HUDEP-2 (cell line): Measurements from ENCODE around the gene FAU.

Experiments used
- DNase-seq, 76 experiments: peaks; one replicate each; lab custom pipeline; 2025; ENCODE audit not compliant: unreplicated experiment in 76 of 76; lab: John Stamatoyannopoulos, UW

The FAU gene

GRCh38 chr11:65136515-65137096 is 14.7 kb upstream of the FAU start:
- no peak for DNase-seq

- DNase-seq = no peak
Measured at GRCh38 chr11:65135633-65136145, 13.8 kb upstream of the FAU start.

- DNase-seq = peak in 74 of 76 experiments; percentile 32 to 94 (median 84)
Measured at GRCh38 chr11:65134952-65135632, 13.2 kb upstream of the FAU start.

- peak in 72 of 76 experiments; percentile 28 to 96 (median 80) for DNase-seq
Measured at GRCh38 chr11:65134240-65134951, 12.5 kb upstream of the FAU start, which contains the start of gene SYVN1. TSS of gene SYVN1 (minus strand) at chr11:65134519. CDS start at chr11:65133601, 918 bp downstream.

GRCh38 chr11:65133724-65134123 is 11.8 kb upstream of the FAU start:
- no peak for DNase-seq

- peak in 50 of 76 experiments; percentile 3 to 62 (median 42) for DNase-seq
Measured at GRCh38 chr11:65132988-65133700, 11.2 kb upstream of the FAU start.

DNA sequence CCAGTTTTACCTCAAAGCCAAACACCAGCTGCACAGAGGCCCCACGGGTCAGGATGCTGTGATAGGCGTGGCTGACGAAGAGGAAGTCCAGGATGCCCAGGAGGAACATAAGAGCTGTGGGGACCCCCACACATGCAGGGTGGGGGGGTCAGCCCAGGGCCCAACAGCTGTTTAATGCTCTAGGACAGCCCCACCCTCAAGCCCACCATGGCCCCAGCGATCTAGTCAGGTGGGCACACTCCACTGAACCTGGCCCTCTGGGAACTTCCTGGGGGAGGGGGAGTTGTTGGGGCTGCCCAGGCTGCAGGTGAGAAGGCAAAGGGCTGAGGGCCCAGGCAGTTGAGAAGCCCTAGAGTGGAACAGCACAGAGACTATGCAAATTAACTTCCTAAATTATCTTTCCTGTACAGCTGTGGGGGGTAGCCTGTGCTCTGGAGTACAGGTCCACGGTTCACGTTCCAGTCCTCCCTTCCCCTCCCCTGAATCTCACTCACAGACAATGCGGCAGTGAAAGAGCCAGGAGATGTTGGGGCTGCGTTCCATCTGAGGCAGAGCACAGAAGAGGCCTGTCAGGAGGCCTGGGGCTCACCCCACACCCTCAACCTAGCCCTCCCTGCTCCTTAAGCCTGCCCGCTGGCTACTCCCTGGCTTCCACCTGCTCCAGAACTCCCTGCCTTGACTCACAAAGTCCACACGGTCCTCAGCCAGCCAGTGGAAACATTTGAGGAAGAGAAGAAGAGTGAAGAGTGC is 10.5 kb upstream of the FAU start:
- no peak for DNase-seq

DNA sequence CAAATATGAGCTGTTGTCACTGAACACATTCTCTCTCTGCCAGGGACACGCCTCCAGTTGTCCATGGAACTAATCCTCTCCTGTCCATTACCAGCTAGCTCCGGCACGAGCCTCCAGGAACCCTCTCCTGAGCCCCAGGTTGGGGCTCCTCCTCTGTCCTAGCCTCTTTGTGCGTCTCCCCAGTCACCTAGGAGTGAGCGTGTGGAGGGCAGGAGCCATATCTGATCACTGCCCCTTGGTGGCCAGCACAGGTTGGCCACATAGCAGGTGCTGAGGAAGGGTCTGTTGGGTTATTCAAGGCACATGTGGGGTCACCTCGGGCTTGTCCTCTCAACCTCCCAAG is 9.9 kb upstream of the FAU start:
- no peak for DNase-seq

DNA sequence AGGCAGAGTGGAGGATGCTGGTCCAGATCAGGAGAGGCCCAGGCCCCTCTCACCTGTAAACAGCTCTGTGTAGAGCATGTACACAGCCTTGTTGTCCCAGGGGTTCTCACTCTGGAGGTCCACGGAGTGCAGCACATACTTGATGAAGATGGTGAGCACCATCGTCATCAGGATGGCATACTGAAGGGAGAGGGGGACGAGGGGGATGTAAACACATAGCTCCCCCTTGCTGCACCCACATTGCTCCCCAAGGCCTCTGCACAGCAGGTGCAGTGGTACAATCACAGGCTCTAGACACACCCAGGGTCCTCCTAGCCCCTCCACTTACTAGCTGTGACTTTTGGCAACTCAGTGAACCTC is 9.5 kb upstream of the FAU start:
- no peak for DNase-seq

DNA sequence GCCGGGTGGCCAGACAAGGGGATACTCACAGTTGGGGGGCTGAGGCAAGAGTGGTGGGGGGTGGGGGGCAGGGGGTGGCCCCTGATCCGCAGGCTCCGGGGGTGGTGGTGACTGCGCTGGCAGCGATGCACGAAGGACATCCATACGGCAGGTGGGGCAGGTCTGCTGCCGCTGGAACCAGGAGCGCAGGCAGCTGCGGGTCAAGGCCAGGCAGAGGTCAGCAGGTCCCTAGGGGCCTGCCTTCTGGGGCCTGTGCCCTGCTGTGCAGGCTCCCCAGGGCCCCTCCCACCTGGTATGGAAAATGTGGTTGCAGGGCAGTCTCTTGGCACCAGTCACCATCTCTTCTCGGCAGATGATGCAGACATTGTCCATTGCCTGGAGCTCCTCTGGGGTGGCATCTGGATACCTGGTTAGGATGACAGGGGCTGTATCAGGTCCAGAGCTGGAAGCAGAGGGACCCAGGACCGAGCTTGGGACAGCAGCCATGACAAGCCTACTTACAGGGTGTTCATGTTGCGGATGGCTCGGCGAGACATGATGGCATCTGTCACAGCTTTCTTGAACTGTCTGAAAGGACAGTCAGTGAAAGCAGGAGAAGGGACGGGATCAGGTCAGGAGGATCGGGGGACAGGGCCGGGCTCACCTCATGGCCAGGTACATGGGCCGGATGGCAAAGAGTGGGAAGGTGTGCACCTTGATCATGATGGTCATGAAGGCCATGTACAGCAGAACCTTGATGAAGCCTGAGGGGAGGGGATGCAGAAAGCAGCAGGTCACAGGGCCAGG is 8.9 kb upstream of the FAU start:
- peak in 2 of 76 experiments; percentile 8 to 16 for DNase-seq

GRCh38 chr11:65129649-65130441 is 7.9 kb upstream of the FAU start:
- DNase-seq = no peak

DNA sequence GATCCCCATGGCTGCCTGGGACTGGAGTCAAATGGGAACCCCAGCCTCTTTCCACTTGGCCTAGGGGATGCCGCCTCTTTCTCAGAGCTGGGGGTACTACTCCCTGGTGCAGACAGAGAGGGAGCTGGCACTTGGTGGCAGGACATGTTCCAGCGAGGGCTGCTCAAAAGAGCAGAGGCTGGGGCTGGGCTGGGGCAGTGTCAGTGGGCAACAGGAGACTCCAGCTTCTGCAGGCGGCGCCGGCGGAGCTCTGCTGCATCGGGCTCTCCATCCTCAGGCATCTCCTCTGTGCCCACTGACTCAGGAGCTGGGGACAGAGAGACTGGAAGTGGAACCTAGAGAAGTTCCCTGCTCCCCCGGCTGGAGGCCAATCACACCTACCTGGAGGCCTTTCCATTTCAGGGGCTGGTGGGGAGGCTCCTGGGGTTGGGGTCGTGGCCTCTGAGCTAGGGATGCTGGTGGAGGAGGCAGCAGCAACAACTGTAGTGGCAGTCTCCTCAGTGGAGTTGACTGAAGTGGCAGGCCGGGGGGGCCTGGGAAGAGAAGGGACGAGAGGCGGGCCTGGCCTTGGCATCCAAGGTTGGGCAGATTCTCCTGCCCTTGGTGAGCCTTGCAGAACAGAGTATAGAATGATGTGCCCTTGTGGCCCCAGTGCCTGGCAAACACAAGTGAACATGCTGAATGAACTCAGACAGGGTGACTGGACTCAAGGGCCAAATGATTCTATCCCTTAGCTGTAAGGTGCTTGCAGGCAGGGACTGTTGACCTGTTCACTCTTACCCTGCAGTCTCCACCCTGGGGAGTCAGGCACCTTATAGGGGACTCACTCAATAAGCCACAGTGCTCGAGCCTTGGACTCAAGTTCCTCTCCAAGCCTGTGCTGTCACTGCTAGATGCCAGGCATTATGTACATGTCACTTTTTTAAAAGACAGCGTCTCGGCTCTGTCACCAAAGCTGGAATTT is 6.5 kb upstream of the FAU start:
- no peak for DNase-seq

DNA sequence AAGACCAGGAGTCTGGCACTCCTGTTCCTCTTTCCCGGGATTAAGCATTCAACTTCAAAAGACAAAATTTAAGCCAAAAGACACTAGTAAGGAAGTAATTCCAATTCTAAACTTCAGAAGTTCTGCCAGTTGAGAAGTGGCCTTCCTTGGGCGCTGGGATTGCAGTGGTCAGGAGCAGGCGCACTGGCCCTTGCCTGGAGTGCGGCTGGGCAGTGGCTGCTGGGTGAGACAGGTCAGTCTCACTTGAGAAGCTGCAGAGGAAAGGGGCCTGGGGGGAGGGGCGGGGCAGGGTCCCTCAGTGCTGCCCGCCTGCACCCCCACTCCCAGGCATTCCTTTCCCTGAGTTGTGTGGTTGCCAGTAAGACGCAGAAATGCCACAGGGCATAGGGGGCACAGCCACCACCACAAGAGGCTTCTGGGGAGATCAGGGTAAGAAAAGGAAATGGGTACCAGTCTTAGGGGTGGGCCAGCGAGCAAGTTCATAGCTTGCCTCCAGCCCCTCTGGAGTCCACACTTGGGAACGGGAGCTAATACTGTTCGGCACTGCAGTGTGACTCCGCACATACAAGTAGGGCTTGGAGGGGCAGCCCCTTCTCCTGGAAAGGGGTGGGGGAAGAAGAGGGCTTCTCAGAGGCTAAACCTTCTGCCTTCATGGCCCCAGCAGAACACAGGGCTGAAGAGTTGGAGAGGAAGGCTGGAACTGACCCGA is 5.7 kb upstream of the FAU start:
- no peak for DNase-seq

DNA sequence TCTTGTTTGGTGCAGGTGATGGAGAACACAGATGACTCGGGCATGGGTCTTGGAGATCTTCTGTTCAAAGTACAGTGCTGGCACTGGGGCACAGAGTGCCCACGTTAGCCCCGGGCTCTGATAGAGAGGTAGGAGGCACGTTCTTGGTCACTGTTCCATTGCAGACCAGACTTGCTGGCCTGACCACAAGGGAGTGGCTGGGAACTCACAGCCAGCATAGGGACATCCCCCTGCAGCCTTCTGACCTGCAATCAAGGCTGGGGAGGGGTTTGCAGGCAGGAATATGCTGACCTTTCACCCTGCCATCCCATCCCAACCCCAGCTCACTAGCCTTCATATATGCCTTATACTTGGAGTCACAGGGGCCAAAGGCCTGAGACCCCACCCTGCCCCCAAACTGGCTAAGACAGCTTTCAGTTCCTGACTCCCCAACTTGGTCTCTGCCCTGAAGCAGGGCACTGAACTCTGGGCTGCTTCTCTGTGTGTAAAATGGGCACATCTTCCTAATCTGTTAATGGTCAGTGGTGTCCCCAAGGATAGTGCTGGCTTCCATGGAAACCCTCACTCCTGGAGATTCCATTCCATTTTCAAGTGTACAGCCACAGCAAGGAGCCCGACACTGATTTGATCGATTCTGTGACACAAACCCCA is 4.8 kb upstream of the FAU start:
- no peak for DNase-seq

- DNase-seq = no peak
Measured at GRCh38 chr11:65125197-65126056, 3.5 kb upstream of the FAU start.
